CD4-positive, CD25-positive, alpha-beta regulatory T cell (primary cell): ENCODE data around the gene DDX60. TPM values are rescaled to one million over a fixed set of nuclear protein-coding genes. Genes with fewer than 3 reads are reported as not detected.
"Not testable (repeated sequence)": the region's sequence is repeated elsewhere in the genome, so short reads cannot be mapped to it uniquely, and the experiment has no call there.

ENCODE experiments used
- ATAC-seq, 2 donors: fragments of 150-1000 bp; cut with Tn5 transposase; one replicate each; pipeline ENCODE4 v1.10.0; 2021; ENCODE audit warnings: low read depth in 2 of 2, moderate number of reproducible peaks in 2 of 2, moderate library complexity in 1 of 2
- DNase-seq, 3 donors: peaks; one replicate each; pipeline versions ENCODE4 v3.0.0 to v3.0.0-alpha.2; 2012 to 2022; ENCODE audit warnings: mixed read lengths in 1 of 3
- H3K27ac ChIP-seq: one replicate; pipeline ENCODE4 v1.7.0; 2013; ENCODE audit warnings: mild to moderate bottlenecking, low read length; ENCODE audit not compliant: insufficient read depth, poor library complexity, severe bottlenecking
- H3K27me3 ChIP-seq: one replicate; pipeline ENCODE4 v1.7.0; 2013; ENCODE audit warnings: low read length; ENCODE audit not compliant: control insufficient read depth, insufficient read depth
- H3K36me3 ChIP-seq: one replicate; pipeline ENCODE4 v1.7.0; 2013; ENCODE audit warnings: mild to moderate bottlenecking, low read length, moderate library complexity; ENCODE audit not compliant: control insufficient read depth, insufficient read depth
- H3K4me1 ChIP-seq: 2 replicates; pipeline ENCODE4 v1.7.0; 2013; ENCODE audit warnings: mild to moderate bottlenecking, low read length; ENCODE audit not compliant: insufficient read depth, control insufficient read depth, poor library complexity, severe bottlenecking
- H3K4me3 ChIP-seq: one replicate; pipeline ENCODE4 v1.7.0; 2013; ENCODE audit warnings: low read depth, mild to moderate bottlenecking, low read length, moderate library complexity
- H3K9me3 ChIP-seq, 2 experiments: 1 replicate in 1 of 2; 2 replicates in 1 of 2; pipeline ENCODE4 v1.7.0; 2013; ENCODE audit warnings: low read length in 2 of 2, mild to moderate bottlenecking in 1 of 2, moderate library complexity in 1 of 2; ENCODE audit not compliant: control insufficient read depth in 2 of 2
- H3K27ac Mint-ChIP-seq, 3 donors: one replicate each; pipeline ENCODE4 v1.8.0; 2020 to 2022; ENCODE audit warnings: mild to moderate bottlenecking in 3 of 3, mixed read lengths in 3 of 3, moderate library complexity in 2 of 3
- H3K27me3 Mint-ChIP-seq: one replicate; pipeline ENCODE4 v1.8.0; 2022; ENCODE audit warnings: mild to moderate bottlenecking, mixed read lengths
- H3K36me3 Mint-ChIP-seq: one replicate; pipeline ENCODE4 v1.8.0; 2020; ENCODE audit warnings: mixed read lengths
- H3K4me1 Mint-ChIP-seq, 4 donors: one replicate each; pipeline ENCODE4 v1.8.0; 2020 to 2022; ENCODE audit warnings: mixed read lengths in 4 of 4, mild to moderate bottlenecking in 1 of 4
- H3K4me3 Mint-ChIP-seq, 4 donors: one replicate each; pipeline ENCODE4 v1.8.0; 2020 to 2022; ENCODE audit warnings: mild to moderate bottlenecking in 4 of 4, mixed read lengths in 4 of 4, moderate library complexity in 3 of 4
- H3K9me3 Mint-ChIP-seq, 7 donors: one replicate each; pipeline ENCODE4 v1.8.0; 2020 to 2022; ENCODE audit warnings: mixed read lengths in 7 of 7, mild to moderate bottlenecking in 3 of 7, moderate library complexity in 2 of 7
- polyA plus RNA-seq, 4 donors: library from polyadenylated mRNA; unstranded; fragments of 300-500 nt; fragmentation: Illumina TruSeq; gene quantifications; one replicate each; pipeline ENCODE4 v1.2.3, GENCODE V29; 2021
- total RNA-seq: library from RNA; stranded (reverse); gene quantifications from one replicate; pipeline ENCODE4 v1.2.3, GENCODE V29; 2022

The DDX60 gene
- total and polyA plus RNA-seq, 5 donors from 2014 or later: 22.3 to 28.3 (median 23.0) TPM

GRCh38 chr4:168241953-168242352 is 76.6 kb downstream of the DDX60 start:
- H3K27me3 ChIP-seq: no peaks in the 10 kb centered on the region
- Mint-ChIP-seq H3K4me1 (peaks cover 8 to 14% (median 12%) of the 10 kb centered on the region in 4 donors), H3K4me3 (no peak overlapping the region), H3K9me3 (peaks cover 0 to 23% (median 9%) of the 10 kb centered on the region in 7 donors), H3K27me3 (no peaks in the 10 kb centered on the region), H3K27ac (no peak overlapping the region), H3K36me3 (peaks cover 57% of the 10 kb centered on the region)
- no peak overlapping the region for H3K4me3 ChIP-seq
- DNase-seq (no peak), ATAC-seq (no peak)
- H3K4me1 ChIP-seq: no peaks in the 10 kb centered on the region
- no peak overlapping the region for H3K27ac ChIP-seq
- peaks cover 63% of the 10 kb centered on the region for H3K36me3 ChIP-seq
- H3K9me3 ChIP-seq: peaks cover 11 to 15% of the 10 kb centered on the region in 2 experiments

- H3K27me3 Mint-ChIP-seq: no peaks in the 10 kb centered on the region
- H3K27ac Mint-ChIP-seq: no peak overlapping the region
Measured at GRCh38 chr4:168240821-168241220, 77.7 kb downstream of the DDX60 start.

GRCh38 chr4:168221301-168221700 is 97.3 kb downstream of the DDX60 start:
- Histone ChIP-seq H3K27me3 (no peaks in the 10 kb centered on the region), H3K4me3 (no peak overlapping the region), H3K9me3 (no peaks in the 10 kb centered on the region), H3K27ac (no peak overlapping the region), H3K36me3 (peaks cover 73% of the 10 kb centered on the region), H3K4me1 (no peaks in the 10 kb centered on the region)
- DNase-seq: no peak
- Mint-ChIP-seq H3K27ac (peak overlapping the region in 1 of 3 donors; percentile 13), H3K27me3 (no peaks in the 10 kb centered on the region), H3K4me3 (no peak overlapping the region), H3K36me3 (peaks cover 74% of the 10 kb centered on the region), H3K9me3 (peaks cover 0 to 9% (median 3%) of the 10 kb centered on the region in 7 donors), H3K4me1 (peaks cover 0 to 6% (median 6%) of the 10 kb centered on the region in 4 donors)
- no peak for ATAC-seq

More at GRCh38 chr4:168240821-168241220, 77.7 kb downstream of the DDX60 start:
- H3K36me3 Mint-ChIP-seq: peaks cover 53% of the 10 kb centered on the region
- no peak overlapping the region for H3K4me3 ChIP-seq
- H3K4me1 Mint-ChIP-seq: peaks cover 8 to 14% (median 12%) of the 10 kb centered on the region in 4 donors
- H3K4me1 ChIP-seq: no peaks in the 10 kb centered on the region
- H3K9me3 Mint-ChIP-seq: peaks cover 0 to 23% (median 9%) of the 10 kb centered on the region in 7 donors
- H3K9me3 ChIP-seq: peaks cover 11 to 15% of the 10 kb centered on the region in 2 experiments
- peaks cover 60% of the 10 kb centered on the region for H3K36me3 ChIP-seq
- H3K27me3 ChIP-seq: no peaks in the 10 kb centered on the region
- DNase-seq (no peak), ATAC-seq (no peak)
- H3K4me3 Mint-ChIP-seq: no peak overlapping the region
- no peak overlapping the region for H3K27ac ChIP-seq

DNA sequence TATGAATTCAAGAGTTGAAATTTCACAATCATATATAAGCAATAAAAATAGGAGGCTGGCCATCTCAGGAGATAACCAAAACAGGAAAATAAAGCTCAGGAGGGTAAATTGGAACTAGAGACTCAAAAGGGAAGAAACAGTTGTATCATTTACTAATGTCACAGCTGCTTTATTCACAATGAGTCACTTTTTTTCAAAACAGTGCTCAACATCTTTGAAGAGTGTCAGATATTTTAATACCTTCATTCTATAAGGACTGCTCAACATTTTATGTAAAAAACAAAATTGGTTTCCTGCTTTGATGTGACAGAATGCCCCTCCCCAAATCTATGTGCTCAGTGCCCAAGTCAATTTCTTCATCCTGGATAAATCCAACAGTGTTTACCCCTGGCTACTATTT is 97.7 kb downstream of the DDX60 start:
- no peaks in the 10 kb centered on the region for H3K4me1 ChIP-seq
- ATAC-seq: no peak
- Mint-ChIP-seq H3K9me3 (peaks cover 0 to 9% (median 3%) of the 10 kb centered on the region in 7 donors), H3K4me3 (no peak overlapping the region), H3K27me3 (no peaks in the 10 kb centered on the region), H3K4me1 (peaks cover 0 to 6% (median 6%) of the 10 kb centered on the region in 4 donors), H3K36me3 (peaks cover 78% of the 10 kb centered on the region), H3K27ac (peak overlapping the region in 1 of 3 donors; percentile 13)
- no peaks in the 10 kb centered on the region for H3K9me3 ChIP-seq
- DNase-seq: no peak
- no peaks in the 10 kb centered on the region for H3K27me3 ChIP-seq
- no peak overlapping the region for H3K27ac ChIP-seq
- H3K4me3 ChIP-seq: no peak overlapping the region
- peaks cover 76% of the 10 kb centered on the region for H3K36me3 ChIP-seq

- no peak for ATAC-seq
- H3K36me3 Mint-ChIP-seq: peaks cover 84% of the 10 kb centered on the region
Measured at GRCh38 chr4:168218645-168219044, 99.9 kb downstream of the DDX60 start.

GRCh38 chr4:168213511-168213910 is 105.0 kb downstream of the DDX60 start:
- not testable (repeated sequence) for H3K27ac Mint-ChIP-seq, H3K27me3 Mint-ChIP-seq, H3K27me3 ChIP-seq, H3K9me3 ChIP-seq, ATAC-seq, H3K27ac ChIP-seq, H3K4me1 ChIP-seq, H3K4me3 ChIP-seq, H3K4me3 Mint-ChIP-seq, H3K4me1 Mint-ChIP-seq, DNase-seq
- H3K9me3 Mint-ChIP-seq: peaks cover 4 to 27% (median 15%) of the 10 kb centered on the region in 7 donors
- H3K36me3 ChIP-seq: peaks cover 28% of the 10 kb centered on the region
- H3K36me3 Mint-ChIP-seq: peaks cover 66% of the 10 kb centered on the region

More at GRCh38 chr4:168218645-168219044, 99.9 kb downstream of the DDX60 start:
- H3K4me1 ChIP-seq: no peaks in the 10 kb centered on the region
- no peak overlapping the region for H3K4me3 Mint-ChIP-seq
- H3K9me3 ChIP-seq: no peaks in the 10 kb centered on the region
- peaks cover 0 to 6% (median 6%) of the 10 kb centered on the region in 4 donors for H3K4me1 Mint-ChIP-seq
- peak overlapping the region in 1 of 3 donors; percentile 7 for H3K27ac Mint-ChIP-seq
- DNase-seq: no peak
- no peaks in the 10 kb centered on the region for H3K27me3 Mint-ChIP-seq
- peaks cover 70% of the 10 kb centered on the region for H3K36me3 ChIP-seq
- no peak overlapping the region for H3K27ac ChIP-seq
- peaks cover 1 to 20% (median 13%) of the 10 kb centered on the region in 7 donors for H3K9me3 Mint-ChIP-seq
- no peaks in the 10 kb centered on the region for H3K27me3 ChIP-seq
- no peak overlapping the region for H3K4me3 ChIP-seq

- ATAC-seq: no peak
- H3K4me3 ChIP-seq: no peak overlapping the region
- H3K9me3 ChIP-seq: no peaks in the 10 kb centered on the region
- Mint-ChIP-seq H3K27ac (no peak overlapping the region), H3K27me3 (no peaks in the 10 kb centered on the region), H3K4me3 (no peak overlapping the region), H3K36me3 (peaks cover 63% of the 10 kb centered on the region), H3K9me3 (peaks cover 4 to 27% (median 11%) of the 10 kb centered on the region in 7 donors), H3K4me1 (peaks cover 0 to 8% (median 0%) of the 10 kb centered on the region in 4 donors)
- DNase-seq: no peak
- H3K36me3 ChIP-seq: peaks cover 19% of the 10 kb centered on the region
- no peaks in the 10 kb centered on the region for H3K27me3 ChIP-seq
- no peaks in the 10 kb centered on the region for H3K4me1 ChIP-seq
- no peak overlapping the region for H3K27ac ChIP-seq
Measured at GRCh38 chr4:168212656-168213055, 105.9 kb downstream of the DDX60 start.

- no peaks in the 10 kb centered on the region for H3K4me1 ChIP-seq
- no peak for DNase-seq
- no peak overlapping the region for H3K27ac ChIP-seq
- Mint-ChIP-seq H3K27ac (no peak overlapping the region), H3K36me3 (peaks cover 31% of the 10 kb centered on the region), H3K4me3 (no peak overlapping the region), H3K27me3 (no peaks in the 10 kb centered on the region), H3K4me1 (peaks cover 0 to 8% (median 0%) of the 10 kb centered on the region in 4 donors), H3K9me3 (peaks cover 4 to 30% (median 14%) of the 10 kb centered on the region in 7 donors)
- no peaks in the 10 kb centered on the region for H3K36me3 ChIP-seq
- H3K27me3 ChIP-seq: no peaks in the 10 kb centered on the region
- H3K4me3 ChIP-seq: no peak overlapping the region
- H3K9me3 ChIP-seq: peaks cover 5 to 7% of the 10 kb centered on the region in 2 experiments
- no peak for ATAC-seq
Measured at GRCh38 chr4:168208957-168209614, 109.5 kb downstream of the DDX60 start.
